ENCODE data around the gene VPS13D.
"Not testable (repeated sequence)": the region's sequence is repeated elsewhere in the genome, so short reads cannot be mapped to it uniquely, and the experiment has no call there.

Gene VPS13D

DNA sequence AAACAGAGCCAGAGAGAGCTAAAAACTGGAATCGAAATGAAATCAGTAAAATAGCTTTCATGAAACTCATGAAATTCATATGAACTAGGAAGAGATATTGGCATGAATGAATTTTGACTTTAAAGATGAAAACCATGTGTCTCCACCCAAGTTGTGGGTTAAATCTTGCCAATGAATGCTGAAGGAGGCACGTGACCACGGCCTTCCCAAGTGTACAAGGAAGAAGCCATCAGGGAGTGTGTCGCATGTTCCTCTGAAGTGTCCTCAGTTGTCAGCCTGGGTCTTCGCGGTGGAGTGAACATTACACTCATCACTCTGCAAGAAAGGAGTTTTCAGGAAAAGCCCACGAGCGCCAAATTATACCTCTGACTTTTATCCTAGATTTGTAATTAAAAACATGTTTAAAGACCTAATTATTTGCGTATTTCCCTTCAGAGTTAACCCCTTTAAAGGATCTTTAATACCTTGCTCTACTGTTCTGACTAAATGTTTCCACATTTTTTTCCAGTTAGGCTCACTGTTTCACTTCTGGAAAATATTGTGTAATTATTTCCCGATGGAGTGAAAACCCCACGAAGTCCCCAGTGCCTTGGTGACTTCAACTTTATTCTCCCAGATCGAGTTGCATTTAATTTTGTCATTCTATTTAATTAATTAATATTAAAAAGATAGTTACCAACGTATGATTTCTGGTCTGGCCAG, 269.9 kb downstream of the VPS13D start:
- no peak for DNase-seq

DNA sequence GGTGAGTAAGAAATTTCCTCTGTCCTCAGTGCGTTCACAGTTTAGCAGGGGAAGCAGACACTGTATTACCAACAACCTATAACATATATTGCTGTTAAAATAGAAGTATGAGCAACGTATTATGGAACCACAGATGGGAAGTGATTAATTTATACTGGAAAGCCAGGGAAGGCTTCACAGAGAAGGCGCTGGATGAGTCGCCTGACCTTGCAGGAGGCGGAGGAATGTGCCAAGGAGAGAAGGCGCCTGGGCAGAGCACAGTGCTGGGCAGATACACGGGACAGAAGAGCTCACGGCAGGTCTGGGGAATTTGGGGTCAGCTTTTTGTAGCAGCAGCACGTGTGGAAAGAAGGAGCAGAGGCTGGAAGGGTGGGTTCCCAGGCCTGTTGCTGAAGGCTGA, 271.8 kb downstream of the VPS13D start:
- no peak for DNase-seq

DNA sequence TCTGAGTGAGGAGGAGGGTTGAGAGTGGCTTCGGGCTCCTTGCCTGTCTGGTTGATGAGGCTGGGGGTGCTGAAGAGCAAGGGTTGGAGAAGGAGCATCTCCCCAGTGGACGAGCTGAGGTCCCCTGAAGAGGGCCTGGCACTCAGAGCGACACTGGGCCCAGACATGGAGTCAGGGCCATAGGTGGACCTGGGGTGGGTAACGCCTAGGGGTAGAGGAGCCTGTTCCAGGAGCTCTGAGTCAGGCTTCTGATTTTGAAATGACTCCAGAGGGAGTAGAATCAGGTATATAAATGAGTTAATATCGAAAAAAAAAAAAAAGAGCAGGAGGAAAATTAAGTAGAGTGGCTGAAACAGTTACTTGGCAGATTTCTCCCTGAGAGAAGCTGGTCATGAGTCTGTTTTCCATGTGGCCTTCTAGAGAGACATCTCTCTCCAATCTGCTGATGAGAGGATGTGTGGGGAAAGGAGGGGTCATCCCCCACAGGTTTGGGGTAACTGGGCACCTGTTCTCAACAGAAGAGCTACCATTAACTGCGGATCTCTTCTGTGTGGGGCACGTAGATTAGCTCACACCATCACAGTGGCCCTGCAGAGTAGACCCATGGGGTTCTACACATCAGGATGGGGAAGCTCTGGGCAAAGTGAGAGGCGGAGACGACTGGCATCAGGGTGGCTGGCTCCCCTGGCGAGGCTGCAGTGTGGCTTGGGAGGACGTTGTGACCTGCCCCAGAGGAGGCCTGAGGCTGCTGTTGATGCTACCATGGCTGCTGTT, 272.7 kb downstream of the VPS13D start:
- no peak for DNase-seq

DNA sequence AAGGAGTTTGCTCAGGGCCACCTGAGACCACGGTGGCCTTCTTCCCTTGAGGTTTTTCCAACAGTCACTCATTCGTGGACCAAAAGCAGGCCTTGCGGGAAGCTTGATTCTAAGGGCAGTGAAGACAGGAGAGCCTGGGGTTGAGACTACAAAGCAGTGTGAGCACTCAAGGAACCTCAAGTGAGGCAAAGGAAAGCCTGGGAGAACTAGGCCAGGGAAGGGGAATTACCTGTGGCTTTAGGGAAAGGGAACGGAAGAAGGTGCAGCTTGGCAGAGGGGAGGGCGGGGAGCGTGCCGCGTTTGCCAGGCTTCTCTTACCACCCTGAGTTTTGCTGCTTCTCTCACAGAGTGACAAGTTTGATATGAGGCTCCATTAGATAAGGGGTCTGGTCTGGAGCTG, 273.9 kb downstream of the VPS13D start:
- DNase-seq, result no peak

DNA sequence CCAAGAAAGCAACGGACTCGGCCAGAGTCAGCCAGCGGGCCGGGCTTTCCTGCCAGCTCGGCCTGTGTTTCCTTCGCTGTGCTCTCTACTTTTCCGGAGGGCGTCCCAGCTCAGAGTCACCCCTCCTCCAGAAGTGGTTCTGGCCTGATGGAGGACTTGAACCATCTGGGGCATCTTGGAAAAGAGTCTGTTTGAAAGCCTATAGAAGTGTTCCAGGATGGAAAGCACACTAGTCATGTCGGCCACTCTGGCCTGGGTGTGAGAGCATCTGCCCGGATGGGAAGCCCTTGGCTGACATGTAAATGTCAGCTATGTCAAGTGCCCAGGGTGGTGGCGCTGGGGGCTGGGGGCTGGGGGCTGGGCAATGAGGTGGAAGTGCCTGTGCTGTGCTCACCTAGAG, 274.8 kb downstream of the VPS13D start:
- DNase-seq, result no peak

GRCh38 chr1:12505231-12505630, 275.4 kb downstream of the VPS13D start:
- no peak for DNase-seq

DNA sequence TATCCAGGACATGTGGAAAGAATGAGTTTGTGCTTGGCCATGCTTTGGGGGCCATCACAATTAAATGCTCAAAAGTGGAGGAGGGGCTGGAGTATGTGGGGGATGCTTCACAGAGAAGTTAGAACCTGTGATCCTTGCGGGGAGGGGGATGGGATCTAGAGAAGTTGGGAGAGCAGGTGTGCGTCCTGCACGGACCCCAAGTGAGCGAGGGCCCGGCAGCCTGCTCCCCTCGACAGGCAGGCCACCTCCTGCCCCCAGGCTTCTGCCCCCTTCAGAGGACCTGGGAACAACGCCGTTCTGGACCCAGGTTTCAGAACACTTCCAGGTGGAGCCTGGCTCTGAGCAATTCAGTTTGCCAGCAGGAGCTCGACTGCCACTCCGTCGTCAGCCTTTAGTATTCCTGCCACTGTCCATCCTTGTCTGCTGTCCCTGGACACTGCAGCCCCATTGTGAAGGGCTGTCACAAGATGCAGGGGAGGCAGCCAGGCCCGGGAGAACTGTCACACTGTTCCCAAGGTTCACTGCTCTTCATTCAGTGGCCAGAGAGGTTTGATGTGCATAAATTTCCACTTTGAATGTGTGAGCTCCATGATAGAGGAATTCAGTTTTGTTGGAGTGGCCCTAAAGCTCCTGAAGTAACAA, 275.9 kb downstream of the VPS13D start:
- no peak for DNase-seq

- no peak for DNase-seq
Observed at GRCh38 chr1:12506281-12507280, 276.8 kb downstream of the VPS13D start.

DNA sequence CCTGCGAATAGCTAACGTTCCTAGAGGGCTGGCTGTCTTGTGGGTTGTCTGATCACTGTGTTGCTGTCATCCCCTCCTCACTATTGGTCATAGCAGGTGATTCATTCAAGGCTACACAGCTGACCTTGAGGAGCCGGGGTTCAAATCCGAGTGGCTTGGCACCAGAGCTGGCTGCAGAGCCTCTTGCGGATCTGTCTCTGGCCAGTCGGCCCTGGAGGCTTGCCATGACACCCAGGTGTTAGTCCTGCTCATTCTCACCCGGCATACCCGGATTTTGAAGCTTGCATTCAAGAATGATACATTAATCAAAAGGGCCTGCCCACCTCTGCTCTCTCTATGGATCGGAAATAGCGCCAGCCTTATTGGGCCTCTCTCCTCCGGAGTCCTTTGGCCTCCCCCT, 277.8 kb downstream of the VPS13D start:
- DNase-seq, result no peak

DNA sequence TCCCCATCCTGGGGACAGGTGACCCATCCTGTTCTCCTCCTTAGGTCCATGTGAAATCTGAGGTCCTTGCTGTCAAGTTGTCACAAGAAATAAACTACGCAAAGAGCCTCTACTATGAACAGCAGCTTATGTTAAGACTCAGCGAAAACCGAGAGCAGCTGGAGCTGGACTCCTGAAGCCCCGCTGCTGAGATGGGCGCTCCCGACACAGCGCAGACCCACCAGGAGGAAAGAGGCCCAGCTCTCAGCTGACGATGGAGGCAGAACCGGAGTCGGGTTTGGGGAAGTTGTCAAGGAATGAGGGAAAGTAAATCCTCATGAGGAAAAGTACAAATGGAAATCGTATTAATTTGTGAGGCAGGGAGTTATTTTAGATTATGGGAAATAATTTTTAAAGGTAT, 279.0 kb downstream of the VPS13D start:
- DNase-seq, result no peak

DNA sequence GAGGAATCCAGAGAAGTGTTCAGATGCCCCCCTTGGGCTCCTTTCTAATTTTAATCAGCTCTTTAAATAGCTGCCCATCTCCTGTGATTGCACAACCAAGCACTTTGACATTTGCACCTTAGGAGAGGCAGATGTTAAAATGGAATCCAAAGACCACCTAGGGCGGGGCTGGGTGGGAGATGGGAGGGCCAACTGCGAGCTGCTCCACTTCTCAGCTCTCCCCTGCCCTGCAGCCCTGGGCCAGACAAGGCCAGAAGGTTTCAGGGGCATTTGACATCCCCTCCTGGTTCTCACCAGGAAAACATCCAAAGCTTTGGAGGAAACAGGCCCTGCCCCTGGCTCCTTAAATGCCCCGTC, 281.3 kb downstream of the VPS13D start:
- no peak for DNase-seq

- no peak for DNase-seq
Observed at GRCh38 chr1:12511516-12512468, 282.0 kb downstream of the VPS13D start.

DNA sequence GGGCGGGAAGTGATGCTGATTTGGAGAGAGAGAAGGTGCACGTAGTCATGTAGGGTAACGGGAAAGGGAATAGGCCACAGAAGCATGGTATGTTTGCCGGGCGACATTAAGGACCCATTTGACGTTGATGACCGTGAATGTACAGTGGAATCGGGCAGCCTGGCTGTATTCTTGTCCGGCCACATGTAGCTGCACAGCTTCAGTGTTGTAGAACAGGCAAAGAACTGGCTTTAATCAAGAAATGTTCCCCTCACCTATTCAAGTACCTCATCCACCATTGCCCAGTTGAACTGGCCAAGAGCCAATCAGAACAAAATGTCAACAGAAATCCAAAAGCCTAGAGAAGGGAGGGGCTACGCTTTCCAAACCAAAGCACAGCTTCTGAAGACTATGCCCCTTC, 283.4 kb downstream of the VPS13D start:
- no peak for DNase-seq

- no peak for DNase-seq
Observed at GRCh38 chr1:12514590-12514989, 284.8 kb downstream of the VPS13D start.

GRCh38 chr1:12515234-12515633, 285.4 kb downstream of the VPS13D start:
- no peak for DNase-seq

GRCh38 chr1:12516741-12517140, 286.9 kb downstream of the VPS13D start:
- no peak for DNase-seq

DNA sequence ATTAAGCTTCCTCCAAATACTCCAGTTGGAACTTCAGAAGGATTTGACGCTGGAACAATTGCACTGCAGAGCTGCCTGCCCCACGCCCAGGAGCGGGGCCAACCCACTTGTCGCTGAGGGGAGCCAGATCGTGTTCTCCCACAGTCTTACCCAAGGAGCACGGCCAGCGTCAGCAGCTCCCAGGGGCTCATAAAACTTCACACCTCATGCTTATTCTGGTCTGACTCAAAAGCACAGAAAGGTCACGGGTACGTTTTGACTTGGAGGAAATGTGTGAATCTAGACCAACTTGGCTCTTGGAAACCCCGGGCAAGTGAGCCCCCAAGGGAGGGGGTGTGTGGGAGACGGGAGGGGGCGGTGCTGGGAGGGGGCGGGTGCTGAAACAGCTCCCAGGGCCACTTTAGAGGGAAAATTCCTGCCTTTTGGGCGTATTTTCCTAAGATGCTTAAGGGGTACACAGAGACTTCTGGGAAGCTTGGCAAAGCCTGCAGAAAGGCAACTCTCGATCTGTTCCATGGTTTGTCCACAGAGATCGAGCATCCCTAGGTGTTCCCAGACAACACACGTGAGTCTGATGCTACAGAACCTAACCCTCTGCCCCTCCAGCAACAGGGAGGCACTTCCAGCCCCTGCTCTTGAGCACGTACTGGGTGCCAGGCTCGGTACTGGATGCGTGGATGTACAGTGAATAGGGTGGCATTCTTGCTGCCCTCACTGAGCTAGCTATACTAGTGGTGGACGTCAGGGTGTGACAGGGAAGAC, 289.3 kb downstream of the VPS13D start:
- DNase-seq, result no peak

DNA sequence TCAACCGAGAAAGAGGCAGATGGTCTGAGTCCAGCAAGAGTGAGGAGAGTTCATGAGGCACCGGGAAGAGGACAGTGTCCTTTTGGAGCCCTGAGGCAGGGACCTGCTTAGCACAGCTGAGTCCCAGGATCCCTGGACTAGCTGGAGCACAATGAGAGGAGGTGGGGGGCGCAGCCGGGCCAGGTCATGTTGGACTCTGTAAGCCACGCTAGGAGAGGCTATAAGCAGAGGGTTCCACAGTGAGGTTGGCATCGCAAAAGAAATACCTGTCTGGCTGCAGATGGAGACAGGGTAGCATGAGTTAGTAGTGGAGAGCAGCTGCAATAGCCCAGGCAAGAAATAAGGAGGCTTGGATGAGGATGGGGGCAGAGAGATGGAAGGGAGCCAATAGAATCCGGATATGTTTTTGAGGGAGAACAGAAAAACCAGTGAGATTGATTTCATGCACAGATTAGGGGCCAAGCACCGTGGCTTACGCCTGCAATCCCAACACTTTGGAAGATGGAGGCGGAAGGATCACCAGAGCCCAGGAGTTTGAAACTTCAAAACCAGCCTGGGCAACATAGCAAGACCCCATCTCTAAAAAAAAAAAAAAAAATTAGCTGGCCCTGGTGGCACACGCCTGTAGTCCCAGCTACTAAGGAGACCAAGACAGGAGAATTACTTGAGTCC, 290.0 kb downstream of the VPS13D start:
- DNase-seq, result no peak

DNA sequence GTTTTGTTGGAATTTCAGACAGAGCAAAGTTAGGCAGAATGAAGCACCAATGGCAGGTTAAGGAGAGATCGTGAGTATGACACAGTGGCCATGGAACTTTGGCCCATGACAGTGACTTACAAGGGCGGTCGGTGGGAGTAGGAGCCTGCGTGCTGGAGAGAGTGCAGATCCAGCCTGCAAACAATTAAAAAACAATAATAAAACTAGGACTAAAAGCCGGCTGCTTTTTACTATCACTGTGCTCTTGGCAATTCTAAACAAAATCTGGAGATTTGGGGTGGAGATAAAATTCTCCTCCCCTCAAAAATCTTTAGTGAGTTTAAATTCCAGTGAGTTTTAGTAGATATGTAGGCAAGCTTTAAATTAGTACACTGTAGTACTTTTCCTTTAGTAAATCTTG, 291.3 kb downstream of the VPS13D start:
- no peak for DNase-seq

DNA sequence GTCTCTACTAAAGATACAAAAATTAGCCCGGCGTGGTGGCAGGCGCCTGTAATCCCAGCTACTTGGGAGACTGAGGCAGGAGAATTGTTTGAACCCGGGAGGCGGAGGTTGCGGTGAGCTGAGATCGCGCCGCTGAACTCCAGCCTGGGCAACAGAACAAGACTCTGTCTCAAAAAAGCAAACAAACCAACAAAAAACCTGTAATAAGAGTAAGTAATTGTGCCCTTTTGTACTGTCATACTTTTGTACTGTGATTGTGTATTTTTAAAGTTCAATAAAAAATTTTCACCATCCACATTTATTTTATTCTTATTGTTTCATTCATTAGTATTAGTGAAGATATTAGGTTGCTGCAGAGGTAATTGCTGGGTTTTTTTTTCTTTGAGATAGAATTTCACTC, 292.9 kb downstream of the VPS13D start:
- not testable (repeated sequence) for DNase-seq
